Uterus (tissue), 2 donors: ENCODE results near the gene MAPKAPK3.

Experiments used
- CTCF ChIP-seq, 4 experiments: fragments of 200-600 bp in 2 of 4; fragments of 450-650 bp in 2 of 4; sonication (generic) in 2 of 4; IDR thresholded peaks; one replicate each; pipeline ENCODE4 v1.5.1; 2016 to 2019; ENCODE audit warnings: antibody characterized with exemption in 4 of 4, mild to moderate bottlenecking in 2 of 4, moderate library complexity in 1 of 4
- POLR2A ChIP-seq, 2 donors: fragments of 450-650 bp; IDR thresholded peaks; one replicate each; pipeline ENCODE4 v1.6.1; 2016; ENCODE audit warnings: antibody characterized with exemption in 2 of 2, mild to moderate bottlenecking in 1 of 2, moderate library complexity in 1 of 2

GRCh38 chr3:50637945-50638344 lies 21.0 kb downstream of the MAPKAPK3 start:
- TF ChIP-seq POLR2A (IDR thresholded peaks at IDR 0.05), result no peak
- no peak for TF ChIP-seq CTCF (IDR thresholded peaks at IDR 0.05)
